ENCODE measurements around the gene PLEKHH2.
"Not testable (repeated sequence)": the region's sequence is repeated elsewhere in the genome, so short reads cannot be mapped to it uniquely, and the experiment has no call there.

The PLEKHH2 gene

DNA sequence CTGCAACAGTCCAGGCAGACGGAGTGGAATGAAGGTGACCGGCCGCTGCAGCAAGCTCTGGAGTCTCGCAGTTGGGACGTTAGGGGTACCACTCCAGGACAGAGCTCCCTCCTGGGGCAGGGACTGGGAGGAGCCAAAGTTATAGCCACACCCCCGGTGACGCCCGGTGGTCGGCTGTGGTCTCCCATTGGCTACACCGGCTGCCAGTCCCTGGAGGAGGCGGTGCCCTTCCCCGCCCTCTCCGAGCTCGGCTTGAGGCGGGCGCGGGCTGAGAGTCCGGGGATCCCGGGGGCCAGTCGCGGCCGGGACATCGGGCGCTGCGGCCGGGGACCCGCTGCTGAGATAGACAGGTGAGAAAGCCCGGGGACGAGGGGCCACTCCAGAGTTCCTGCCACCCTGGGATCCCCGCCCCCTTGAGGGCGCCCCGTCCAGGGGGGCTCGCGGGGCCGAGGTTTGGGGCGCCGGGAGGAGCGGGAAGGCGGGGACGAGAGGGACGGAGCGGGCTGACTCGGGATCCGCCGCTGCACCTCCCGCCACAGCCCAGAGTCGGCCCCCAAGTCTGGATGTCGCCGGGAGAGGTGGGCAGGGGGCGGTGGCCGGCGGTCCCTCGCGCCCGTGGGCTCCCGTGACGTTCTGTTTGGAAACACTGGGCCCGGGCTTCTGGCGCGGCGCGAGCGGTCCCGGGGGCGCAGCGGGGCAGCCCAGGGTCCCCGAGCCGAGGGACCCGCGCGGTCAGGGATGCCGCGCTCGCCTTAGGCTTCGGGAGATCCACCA lies at the start of gene PLEKHH2:
Gene PLEKHH2 (plus strand): TSS at position 231 of the 774 bp plus-strand sequence. CDS start 7,414 bp downstream, outside the sequence.
- H3K4me1 ChIP-seq (ENCODE audit: insufficient read depth, low read length): no peaks in the 10 kb centered on the region
- H3K9me3 ChIP-seq (ENCODE audit: control insufficient read depth, insufficient read depth, low read length): no peaks in the 10 kb centered on the region
- peak within 1 kb of the TSS; percentile 79; the same call in 1 of the 2 replicates for H3K9ac ChIP-seq (ENCODE audit: low read depth, low read length)
- H3K36me3 ChIP-seq (ENCODE audit: insufficient read depth, low read length): no peaks in the 10 kb centered on the region

DNA sequence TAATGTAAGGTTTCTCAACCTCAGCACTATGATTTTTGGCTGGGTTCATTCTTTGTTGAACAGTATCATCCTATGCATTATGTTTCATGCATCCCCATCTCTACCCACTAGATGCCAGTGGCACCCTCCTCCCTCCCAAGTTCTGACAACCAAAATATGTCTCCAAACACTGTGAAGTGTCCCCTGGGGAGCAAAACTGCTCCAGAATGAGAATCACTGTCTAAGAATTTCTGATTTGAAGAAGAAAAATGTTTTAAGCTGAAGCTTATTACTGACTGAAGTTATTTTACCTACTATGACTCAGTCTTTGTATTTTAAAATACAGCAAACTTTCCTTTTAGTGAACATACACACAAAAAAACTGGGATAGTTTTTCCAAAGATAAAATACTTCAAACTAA lies 44.6 kb upstream of the PLEKHH2 start:
- Histone ChIP-seq H3K36me3 (ENCODE audit: insufficient read depth, low read length) (no peaks in the 10 kb centered on the region), H3K9me3 (ENCODE audit: control insufficient read depth, insufficient read depth, low read length) (no peaks in the 10 kb centered on the region), H3K9ac (ENCODE audit: low read depth, low read length) (no peak overlapping the region), H3K4me1 (ENCODE audit: insufficient read depth, low read length) (no peaks in the 10 kb centered on the region)

DNA sequence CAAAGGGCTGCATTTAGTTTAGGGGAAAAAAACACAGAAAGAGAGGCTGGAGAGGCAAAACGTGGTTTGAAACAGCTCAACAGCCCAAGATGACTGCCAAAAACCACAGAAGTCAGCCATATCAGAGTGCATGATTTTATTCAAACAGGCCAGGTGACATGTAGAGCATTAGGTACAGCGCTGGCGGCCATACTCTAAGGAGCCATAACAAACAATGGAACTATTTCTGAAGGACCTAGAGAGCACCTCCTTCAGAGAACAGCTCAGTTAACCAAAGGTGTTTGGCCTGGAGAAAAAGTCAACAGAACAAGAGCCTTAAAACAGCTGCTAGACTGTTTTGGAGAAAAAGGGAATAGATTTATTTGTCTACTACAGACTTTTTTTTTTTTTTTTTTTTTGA lies 43.8 kb upstream of the PLEKHH2 start:
- no peaks in the 10 kb centered on the region for H3K36me3 ChIP-seq (ENCODE audit: insufficient read depth, low read length)
- H3K4me1 ChIP-seq (ENCODE audit: insufficient read depth, low read length): no peaks in the 10 kb centered on the region
- no peak overlapping the region for H3K9ac ChIP-seq (ENCODE audit: low read depth, low read length)
- no peaks in the 10 kb centered on the region for H3K9me3 ChIP-seq (ENCODE audit: control insufficient read depth, insufficient read depth, low read length)

DNA sequence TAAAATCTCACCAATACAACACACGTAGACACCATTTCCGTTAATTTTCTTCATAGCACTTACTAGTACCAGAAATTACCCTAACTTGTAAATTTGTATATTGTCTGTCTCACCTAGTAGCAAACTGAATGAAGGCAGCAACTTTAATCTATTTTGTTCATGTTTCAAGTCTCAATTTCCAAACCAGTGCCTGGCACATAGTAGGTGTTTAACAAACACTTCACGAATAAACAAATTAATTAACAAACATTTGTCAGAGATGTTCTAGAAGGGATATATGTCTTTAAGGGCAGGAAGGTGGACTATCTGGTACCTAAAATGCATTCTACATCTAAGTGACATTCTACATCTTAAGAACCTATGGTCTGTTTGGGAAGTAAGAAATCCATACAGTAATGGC lies 42.2 kb upstream of the PLEKHH2 start:
- Histone ChIP-seq H3K9me3 (ENCODE audit: control insufficient read depth, insufficient read depth, low read length) (no peaks in the 10 kb centered on the region), H3K36me3 (ENCODE audit: insufficient read depth, low read length) (no peaks in the 10 kb centered on the region), H3K9ac (ENCODE audit: low read depth, low read length) (peak overlapping the region; percentile 79; the same call in 1 of the 2 replicates), H3K4me1 (ENCODE audit: insufficient read depth, low read length) (no peaks in the 10 kb centered on the region)

DNA sequence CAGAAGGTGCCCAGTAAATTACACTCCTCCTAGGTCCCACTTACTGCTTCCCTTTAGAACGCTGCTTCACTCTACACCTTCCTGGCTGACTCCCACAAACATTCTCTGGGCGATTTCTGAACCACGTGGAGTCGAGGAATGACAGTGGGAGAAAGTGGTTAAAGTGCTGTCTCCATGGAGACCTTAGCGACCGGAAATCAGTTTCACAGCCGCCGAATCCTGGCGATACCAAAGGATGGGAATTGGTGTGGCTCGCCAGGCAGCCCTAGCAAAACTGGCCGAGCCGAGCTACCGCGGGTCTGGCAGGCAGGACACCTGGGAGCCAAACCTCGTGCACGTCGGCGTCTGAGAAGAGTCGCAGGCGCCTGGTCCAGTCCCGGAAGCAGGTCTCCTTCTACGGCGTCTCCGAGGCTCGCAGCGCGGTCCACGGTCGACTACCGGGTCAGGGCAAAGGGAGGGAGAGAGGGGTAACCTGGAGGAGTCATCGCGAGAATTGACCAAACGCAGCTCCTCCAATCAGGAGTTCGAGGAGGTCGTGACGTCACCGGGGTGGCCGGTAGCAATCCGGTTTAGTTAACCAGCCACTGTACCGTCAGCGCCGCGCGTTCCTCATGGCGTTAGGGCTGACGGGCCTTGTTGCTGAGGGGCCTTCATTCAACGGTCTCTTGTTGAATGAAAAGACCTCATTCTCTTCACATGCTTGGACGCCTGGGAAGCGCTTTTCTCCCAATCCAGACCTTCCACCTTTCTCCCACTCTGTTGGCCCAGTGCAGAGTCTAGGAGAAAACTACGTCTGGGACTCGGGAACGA lies 41.3 kb upstream of the PLEKHH2 start, which contains the start of gene THADA:
Gene THADA (minus strand): TSS at position 436 of the 810 bp plus-strand sequence. CDS start 3,646 bp downstream, outside the sequence.
- H3K9ac ChIP-seq (ENCODE audit: low read depth, low read length): peak within 1 kb of the TSS; percentile 79
- H3K36me3 ChIP-seq (ENCODE audit: insufficient read depth, low read length): no peaks in the 10 kb centered on the region
- no peaks in the 10 kb centered on the region for H3K9me3 ChIP-seq (ENCODE audit: control insufficient read depth, insufficient read depth, low read length)
- no peaks in the 10 kb centered on the region for H3K4me1 ChIP-seq (ENCODE audit: insufficient read depth, low read length)

DNA sequence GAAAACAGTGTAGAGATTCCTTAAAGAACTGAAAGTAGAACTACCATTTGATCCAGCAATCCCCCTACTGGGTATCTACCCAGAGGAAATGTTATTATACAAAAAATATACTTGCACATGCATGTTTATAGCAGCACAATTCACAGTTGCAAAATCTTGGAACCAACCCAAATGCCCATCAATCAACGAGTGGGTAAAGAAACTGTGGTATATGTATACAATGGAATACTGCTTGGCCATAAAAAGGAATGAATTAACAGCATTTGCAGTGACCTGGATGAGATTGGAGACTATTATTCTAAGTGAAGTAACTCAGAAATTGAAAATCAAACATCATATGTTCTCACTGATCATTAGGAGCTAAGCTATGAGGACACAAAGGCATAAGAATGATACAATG lies 36.5 kb upstream of the PLEKHH2 start:
- not testable (repeated sequence) for H3K9me3 ChIP-seq (ENCODE audit: control insufficient read depth, insufficient read depth, low read length); H3K4me1 ChIP-seq (ENCODE audit: insufficient read depth, low read length); H3K36me3 ChIP-seq (ENCODE audit: insufficient read depth, low read length); H3K9ac ChIP-seq (ENCODE audit: low read depth, low read length)

DNA sequence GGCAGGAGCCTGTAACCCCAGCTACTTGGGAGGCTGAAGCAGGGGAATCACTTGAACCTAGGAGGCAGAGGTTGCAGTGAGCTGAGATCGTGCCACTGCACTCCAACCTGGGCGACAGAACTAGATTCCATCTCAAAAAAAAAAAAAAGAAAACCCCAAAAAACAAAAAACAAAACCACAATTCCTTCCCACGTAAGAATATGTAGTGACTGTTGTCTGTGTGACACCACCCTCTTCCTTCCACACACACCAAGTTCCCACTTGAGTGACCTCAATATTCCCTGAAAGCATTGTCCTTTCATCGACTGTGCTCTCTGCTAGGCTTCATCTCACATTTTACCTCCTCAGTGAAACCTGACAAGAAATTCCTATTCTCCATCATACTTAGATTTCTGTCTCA lies 32.4 kb upstream of the PLEKHH2 start:
- H3K9ac ChIP-seq (ENCODE audit: low read depth, low read length): no peak overlapping the region
- H3K36me3 ChIP-seq (ENCODE audit: insufficient read depth, low read length): no peaks in the 10 kb centered on the region
- no peaks in the 10 kb centered on the region for H3K9me3 ChIP-seq (ENCODE audit: control insufficient read depth, insufficient read depth, low read length)
- 0 out of 2 replicates have a peak, but pooled peaks cover 6% of the 10 kb centered on the region for H3K4me1 ChIP-seq (ENCODE audit: insufficient read depth, low read length)

DNA sequence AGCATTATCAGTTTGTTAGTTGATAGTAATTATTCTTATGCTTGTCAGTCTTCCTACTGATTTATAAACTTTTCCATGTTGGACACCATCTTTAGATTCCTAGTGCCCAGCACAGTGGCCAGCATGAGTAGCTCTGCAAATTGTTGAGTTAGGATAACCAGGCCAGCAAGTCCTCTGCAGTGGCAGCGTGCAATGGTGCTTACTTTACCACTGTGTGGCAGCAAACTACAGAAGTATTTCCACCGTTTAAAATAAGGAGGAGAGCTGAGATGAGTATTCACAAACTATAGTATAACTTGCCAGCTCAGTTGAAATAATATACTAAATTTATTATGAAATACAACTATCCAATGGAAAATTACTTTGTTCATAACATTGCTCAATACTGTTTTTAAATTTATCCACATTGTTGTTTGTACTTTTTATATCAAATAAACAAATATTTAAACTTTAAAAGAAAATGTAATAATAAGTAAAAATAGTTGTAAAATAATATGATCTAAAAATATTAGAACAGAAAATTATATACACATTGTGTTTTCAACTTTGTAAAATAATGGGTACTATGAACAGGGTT lies 31.9 kb upstream of the PLEKHH2 start:
- Histone ChIP-seq H3K9me3 (ENCODE audit: control insufficient read depth, insufficient read depth, low read length) (no peaks in the 10 kb centered on the region), H3K36me3 (ENCODE audit: insufficient read depth, low read length) (no peaks in the 10 kb centered on the region), H3K9ac (ENCODE audit: low read depth, low read length) (no peak overlapping the region), H3K4me1 (ENCODE audit: insufficient read depth, low read length) (0 out of 2 replicates have a peak, but pooled peaks cover 6% of the 10 kb centered on the region)

DNA sequence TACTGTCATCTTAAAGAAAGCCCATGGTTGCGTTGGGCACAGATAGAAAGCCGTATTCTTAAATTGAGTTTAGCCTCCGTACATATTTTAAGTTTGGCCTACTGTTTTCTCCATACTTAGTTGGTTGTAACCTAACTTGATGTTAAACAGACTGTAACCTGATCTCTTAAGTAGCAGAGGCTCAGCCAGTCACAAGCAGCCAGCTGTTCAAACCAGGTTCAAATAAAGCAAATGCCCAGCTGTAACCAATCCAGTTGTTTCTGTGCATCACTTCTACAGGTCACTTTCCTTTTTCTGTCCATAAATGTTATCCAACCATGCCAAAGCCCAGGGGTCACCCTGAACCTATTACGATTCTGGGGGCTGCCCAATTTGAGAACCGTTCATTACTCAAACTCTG lies 31.2 kb upstream of the PLEKHH2 start:
- H3K9ac ChIP-seq (ENCODE audit: low read depth, low read length): no peak overlapping the region
- no peaks in the 10 kb centered on the region for H3K36me3 ChIP-seq (ENCODE audit: insufficient read depth, low read length)
- H3K9me3 ChIP-seq (ENCODE audit: control insufficient read depth, insufficient read depth, low read length): no peaks in the 10 kb centered on the region
- H3K4me1 ChIP-seq (ENCODE audit: insufficient read depth, low read length): 0 out of 2 replicates have a peak, but pooled peaks cover 6% of the 10 kb centered on the region

DNA sequence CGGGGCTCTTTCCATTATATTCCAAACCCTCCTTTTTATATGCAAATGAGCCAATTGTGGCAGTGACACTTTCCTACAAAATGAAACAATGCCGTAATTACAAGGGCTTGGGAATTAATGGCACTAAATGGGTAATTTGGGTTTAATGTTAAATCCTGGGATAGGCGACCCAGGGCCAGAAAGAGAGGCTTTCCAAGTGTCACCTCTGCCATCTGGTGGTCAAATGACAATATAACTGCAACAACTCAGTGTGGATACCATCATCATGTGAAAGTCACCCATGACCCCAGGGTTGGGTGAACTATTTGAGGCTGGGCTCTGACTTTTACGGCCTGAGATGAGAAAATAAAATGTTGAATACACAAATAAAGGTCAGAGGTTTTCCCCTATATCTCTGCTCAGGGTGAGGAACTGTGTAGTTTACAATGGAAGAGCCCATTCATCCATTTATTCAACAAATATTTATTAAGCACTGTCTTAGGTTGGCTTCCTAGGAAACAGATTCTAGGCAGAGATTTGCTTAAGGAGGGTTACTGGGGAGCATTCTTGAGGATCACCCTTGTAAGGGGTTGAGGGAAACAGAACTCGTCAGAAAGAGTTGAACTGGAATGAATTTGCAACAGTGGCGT lies 27.7 kb upstream of the PLEKHH2 start:
- H3K4me1 ChIP-seq (ENCODE audit: insufficient read depth, low read length): peaks cover 20% of the 10 kb centered on the region
- no peak overlapping the region for H3K9ac ChIP-seq (ENCODE audit: low read depth, low read length)
- H3K9me3 ChIP-seq (ENCODE audit: control insufficient read depth, insufficient read depth, low read length): no peaks in the 10 kb centered on the region
- no peaks in the 10 kb centered on the region; the same call in 1 of the 2 replicates for H3K36me3 ChIP-seq (ENCODE audit: insufficient read depth, low read length)

DNA sequence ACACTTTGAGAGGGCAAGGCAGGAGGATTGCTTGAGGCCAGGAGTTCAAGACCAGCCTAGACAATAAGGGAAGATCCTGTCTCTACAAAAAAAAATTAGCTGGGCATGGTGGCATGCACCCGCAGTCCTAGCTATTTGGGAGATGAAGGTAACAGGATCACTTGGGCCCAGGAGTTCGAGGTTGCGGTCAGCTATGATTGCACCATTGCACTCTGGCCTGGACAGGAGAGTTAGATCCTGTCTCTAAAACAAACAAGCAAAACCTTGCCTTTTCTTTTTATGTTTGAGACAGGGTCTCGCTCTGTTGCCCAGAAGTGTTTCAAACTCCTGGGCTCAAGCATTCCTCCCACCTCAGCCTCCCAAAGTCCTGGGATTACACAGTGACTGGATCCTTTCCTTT lies 26.7 kb upstream of the PLEKHH2 start:
- no peak overlapping the region for H3K9ac ChIP-seq (ENCODE audit: low read depth, low read length)
- peaks cover 20% of the 10 kb centered on the region for H3K4me1 ChIP-seq (ENCODE audit: insufficient read depth, low read length)
- no peaks in the 10 kb centered on the region; the same call in 1 of the 2 replicates for H3K36me3 ChIP-seq (ENCODE audit: insufficient read depth, low read length)
- no peaks in the 10 kb centered on the region for H3K9me3 ChIP-seq (ENCODE audit: control insufficient read depth, insufficient read depth, low read length)

DNA sequence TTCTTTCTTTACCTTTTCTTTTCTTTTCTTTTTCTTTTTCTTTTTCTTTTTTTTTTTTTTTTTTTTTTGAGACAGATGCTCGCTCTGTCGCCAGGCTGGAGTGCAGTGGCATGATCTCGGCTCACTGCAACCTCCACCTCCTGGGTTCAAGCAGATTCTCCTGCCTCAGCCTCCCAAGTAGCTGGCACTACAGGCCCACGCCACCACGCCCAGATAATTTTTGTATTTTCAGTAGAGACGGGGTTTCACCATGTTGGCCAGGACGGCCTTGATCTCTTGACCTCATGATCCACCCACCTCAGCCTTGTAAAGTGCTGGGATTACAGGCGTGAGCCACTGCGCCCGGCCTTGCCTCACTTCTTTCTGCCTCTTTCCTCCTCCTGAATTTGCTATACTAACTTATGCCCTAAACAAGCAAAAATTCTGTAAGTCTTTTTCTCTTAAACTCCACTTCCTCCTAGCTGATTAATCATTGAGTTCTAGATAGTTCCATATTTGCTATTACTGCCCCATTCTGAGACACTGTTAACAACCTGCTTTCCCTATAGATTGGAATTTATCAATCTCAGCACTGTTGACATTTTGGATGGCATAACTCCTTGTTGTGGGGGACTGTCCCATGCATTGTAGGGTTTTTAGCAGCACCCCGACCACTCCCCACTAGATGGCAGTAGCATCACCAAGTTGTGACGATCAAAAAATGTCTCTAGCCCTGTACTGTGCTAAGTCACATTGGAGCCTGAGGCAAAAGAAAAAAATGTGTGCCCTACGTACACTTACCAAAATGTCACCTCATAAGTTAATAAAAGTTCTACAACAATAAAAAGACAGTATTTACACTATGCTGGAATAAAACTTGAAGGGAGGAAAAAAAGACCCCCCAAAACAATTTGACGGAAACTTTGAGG lies 24.8 kb upstream of the PLEKHH2 start:
- Histone ChIP-seq H3K9ac (ENCODE audit: low read depth, low read length) (no peak overlapping the region), H3K36me3 (ENCODE audit: insufficient read depth, low read length) (no peaks in the 10 kb centered on the region; the same call in 1 of the 2 replicates), H3K4me1 (ENCODE audit: insufficient read depth, low read length) (peaks cover 20% of the 10 kb centered on the region), H3K9me3 (ENCODE audit: control insufficient read depth, insufficient read depth, low read length) (no peaks in the 10 kb centered on the region)

DNA sequence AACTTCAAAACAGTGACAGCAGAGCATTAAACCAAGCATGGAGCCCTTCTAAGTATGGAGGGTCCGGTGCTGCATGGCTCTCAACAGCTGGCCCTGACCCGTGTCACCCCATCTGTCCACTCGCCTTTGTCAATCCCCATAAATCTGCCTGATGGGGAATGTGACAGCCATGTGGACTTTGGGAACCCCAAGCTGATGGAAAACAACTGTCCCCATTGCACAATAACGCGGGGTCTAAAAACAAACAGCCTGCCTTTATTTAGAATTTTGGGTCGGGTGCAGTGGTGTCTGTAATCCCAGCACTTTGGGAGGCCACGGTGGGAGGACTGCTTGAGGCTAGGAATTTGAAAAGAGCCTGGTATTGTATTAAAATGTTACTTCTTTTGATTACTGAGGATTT lies 24.1 kb upstream of the PLEKHH2 start:
- Histone ChIP-seq H3K9ac (ENCODE audit: low read depth, low read length) (no peak overlapping the region), H3K4me1 (ENCODE audit: insufficient read depth, low read length) (peaks cover 20% of the 10 kb centered on the region), H3K9me3 (ENCODE audit: control insufficient read depth, insufficient read depth, low read length) (no peaks in the 10 kb centered on the region), H3K36me3 (ENCODE audit: insufficient read depth, low read length) (no peaks in the 10 kb centered on the region; the same call in 1 of the 2 replicates)

Measured in ES-I3 (cell line).